ENCODE measurements around the gene ZNF22.
A peak's percentile ranks its signal among the peaks of the same experiment; 100 is the strongest.

The ZNF22 gene

GRCh38 chr10:45000752-45001380 is at the start of gene ZNF22:
ZNF22 (plus strand) TSS chr10:45000923; CDS start chr10:45003369, 2,446 bp downstream.
- H3K27me3 Mint-ChIP-seq, result no peaks in the 10 kb centered on the region
- H3K27ac Mint-ChIP-seq, result peak within 1 kb of the TSS; percentile 97
- peaks cover 1 to 3% of the 10 kb centered on the region in 2 donors for H3K9me3 Mint-ChIP-seq
- ATAC-seq (replicated peaks) (peak; percentile 81 to 86), DNase-seq (peak; percentile 75)
- peaks cover 18 to 34% of the 10 kb centered on the region in 2 donors for H3K36me3 Mint-ChIP-seq
- H3K4me3 Mint-ChIP-seq, result peak within 1 kb of the TSS; percentile 91 to 93
- H3K4me1 Mint-ChIP-seq, result peaks cover 16 to 20% of the 10 kb centered on the region in 2 donors

GRCh38 chr10:44951576-44952226 is 49.0 kb upstream of the ZNF22 start:
- no peaks in the 10 kb centered on the region for H3K27me3 Mint-ChIP-seq

GRCh38 chr10:44952779-44953231 is 47.9 kb upstream of the ZNF22 start:
- no peak overlapping the region for H3K27ac Mint-ChIP-seq
- H3K4me1 Mint-ChIP-seq, result peaks cover 45 to 61% of the 10 kb centered on the region in 2 donors
- no peaks in the 10 kb centered on the region for H3K9me3 Mint-ChIP-seq

More at GRCh38 chr10:44951576-44952226, 49.0 kb upstream of the ZNF22 start:
- no peak overlapping the region for H3K27ac Mint-ChIP-seq
- no peaks in the 10 kb centered on the region for H3K9me3 Mint-ChIP-seq
- DNase-seq (no peak), ATAC-seq (replicated peaks) (no peak)
- H3K4me3 Mint-ChIP-seq, result no peak overlapping the region
- peaks cover 50 to 60% of the 10 kb centered on the region in 2 donors for H3K4me1 Mint-ChIP-seq
- peaks cover 17 to 24% of the 10 kb centered on the region in 2 donors for H3K36me3 Mint-ChIP-seq

GRCh38 chr10:44954042-44954441 is 46.7 kb upstream of the ZNF22 start:
- Mint-ChIP-seq H3K27ac (no peak overlapping the region), H3K4me3 (no peak overlapping the region), H3K4me1 (peaks cover 35 to 58% of the 10 kb centered on the region in 2 donors), H3K27me3 (no peaks in the 10 kb centered on the region), H3K9me3 (no peaks in the 10 kb centered on the region), H3K36me3 (peaks cover 19 to 33% of the 10 kb centered on the region in 2 donors)
- ATAC-seq (replicated peaks) (no peak), DNase-seq (no peak)

More at GRCh38 chr10:44952779-44953231, 47.9 kb upstream of the ZNF22 start:
- Mint-ChIP-seq H3K27me3 (no peaks in the 10 kb centered on the region), H3K36me3 (peaks cover 19 to 33% of the 10 kb centered on the region in 2 donors), H3K4me3 (no peak overlapping the region)
- no peak for DNase-seq
- no peak for ATAC-seq (replicated peaks)

GRCh38 chr10:44954962-44955361 is 45.8 kb upstream of the ZNF22 start:
- ATAC-seq (replicated peaks) (no peak), DNase-seq (no peak)
- no peak overlapping the region for H3K4me3 Mint-ChIP-seq
- no peaks in the 10 kb centered on the region for H3K27me3 Mint-ChIP-seq
- H3K27ac Mint-ChIP-seq, result no peak overlapping the region
- peaks cover 19 to 33% of the 10 kb centered on the region in 2 donors for H3K36me3 Mint-ChIP-seq
- H3K9me3 Mint-ChIP-seq, result no peaks in the 10 kb centered on the region
- H3K4me1 Mint-ChIP-seq, result peaks cover 25 to 49% of the 10 kb centered on the region in 2 donors

- H3K9me3 Mint-ChIP-seq, result no peaks in the 10 kb centered on the region
- ATAC-seq (replicated peaks) (no peak), DNase-seq (no peak)
- H3K4me3 Mint-ChIP-seq, result no peak overlapping the region
- peaks cover 19 to 33% of the 10 kb centered on the region in 2 donors for H3K36me3 Mint-ChIP-seq
- H3K27me3 Mint-ChIP-seq, result no peaks in the 10 kb centered on the region
- H3K4me1 Mint-ChIP-seq, result peaks cover 22 to 49% of the 10 kb centered on the region in 2 donors
- no peak overlapping the region for H3K27ac Mint-ChIP-seq
These were observed 45.2 kb upstream of the ZNF22 start for GRCh38 chr10:44955413-44956070.

GRCh38 chr10:44956226-44956625 is 44.5 kb upstream of the ZNF22 start:
- Mint-ChIP-seq H3K9me3 (no peaks in the 10 kb centered on the region), H3K27ac (no peak overlapping the region), H3K4me1 (peaks cover 19 to 49% of the 10 kb centered on the region in 2 donors), H3K36me3 (peaks cover 17 to 33% of the 10 kb centered on the region in 2 donors), H3K4me3 (no peak overlapping the region), H3K27me3 (no peaks in the 10 kb centered on the region)
- no peak for ATAC-seq (replicated peaks)
- DNase-seq, result no peak

GRCh38 chr10:44956717-44957706 is 43.7 kb upstream of the ZNF22 start:
- Mint-ChIP-seq H3K4me1 (peaks cover 20 to 50% of the 10 kb centered on the region in 2 donors), H3K36me3 (peaks cover 16 to 33% of the 10 kb centered on the region in 2 donors), H3K27ac (peak overlapping the region; percentile 16), H3K27me3 (no peaks in the 10 kb centered on the region), H3K9me3 (no peaks in the 10 kb centered on the region), H3K4me3 (no peak overlapping the region)
- no peak for ATAC-seq (replicated peaks)
- DNase-seq, result no peak

GRCh38 chr10:44958196-44958897 is 42.4 kb upstream of the ZNF22 start:
- Mint-ChIP-seq H3K9me3 (no peaks in the 10 kb centered on the region), H3K27ac (peak overlapping the region; percentile 89), H3K27me3 (peaks cover 8 to 9% of the 10 kb centered on the region in 2 donors), H3K4me1 (peaks cover 27 to 61% of the 10 kb centered on the region in 2 donors), H3K4me3 (peak overlapping the region; percentile 85 to 90), H3K36me3 (peaks cover 15 to 29% of the 10 kb centered on the region in 2 donors)
- DNase-seq, result no peak
- ATAC-seq (replicated peaks), result no peak

- Mint-ChIP-seq H3K36me3 (peaks cover 13 to 30% of the 10 kb centered on the region in 2 donors), H3K4me1 (peaks cover 33 to 66% of the 10 kb centered on the region in 2 donors), H3K27ac (peak overlapping the region; percentile 89), H3K9me3 (no peaks in the 10 kb centered on the region), H3K27me3 (peaks cover 8 to 9% of the 10 kb centered on the region in 2 donors), H3K4me3 (peak overlapping the region; percentile 85 to 90)
- no peak for ATAC-seq (replicated peaks)
- DNase-seq, result no peak
These were observed 41.9 kb upstream of the ZNF22 start for GRCh38 chr10:44958898-44959246.

GRCh38 chr10:44959247-44960087 is 41.3 kb upstream of the ZNF22 start, which contains the start of gene RASSF4:
RASSF4 (plus strand) TSS chr10:44959802; CDS start chr10:44970203, 10,401 bp downstream.
- peak; percentile 99 for ATAC-seq (replicated peaks)
- peaks cover 39 to 72% of the 10 kb centered on the region in 2 donors for H3K4me1 Mint-ChIP-seq

GRCh38 chr10:44960088-44960460 is 40.6 kb upstream of the ZNF22 start:
- peak overlapping the region; percentile 85 to 90 for H3K4me3 Mint-ChIP-seq
- H3K9me3 Mint-ChIP-seq, result no peaks in the 10 kb centered on the region
- H3K27ac Mint-ChIP-seq, result no peak overlapping the region
- H3K4me1 Mint-ChIP-seq, result peaks cover 41 to 72% of the 10 kb centered on the region in 2 donors
- no peak for ATAC-seq (replicated peaks)
- H3K36me3 Mint-ChIP-seq, result peaks cover 10 to 24% of the 10 kb centered on the region in 2 donors
- no peak for DNase-seq
- H3K27me3 Mint-ChIP-seq, result peaks cover 8 to 9% of the 10 kb centered on the region in 2 donors

More at GRCh38 chr10:44959247-44960087, 41.3 kb upstream of the ZNF22 start, which contains the start of gene RASSF4:
- DNase-seq, result peak; percentile 88
- Mint-ChIP-seq H3K36me3 (peaks cover 13 to 30% of the 10 kb centered on the region in 2 donors), H3K27ac (peak within 1 kb of the TSS; percentile 89), H3K27me3 (peaks cover 8 to 9% of the 10 kb centered on the region in 2 donors), H3K4me3 (peak within 1 kb of the TSS; percentile 85 to 90), H3K9me3 (no peaks in the 10 kb centered on the region)

All from stimulated activated naive B cell treated with anti-CD40 and anti-IgM and Interleukin-4, amounts not matched to agents 10 μg/mL and 1 μg/mL and 100 μg/mL, for 72 hours (primary cell).